Calu3 (cell line): ENCODE measurements around the gene ALPK1. TPM values are rescaled to one million over a fixed set of nuclear protein-coding genes. Genes with fewer than 3 reads are reported as not detected.
"Not testable (repeated sequence)": the region's sequence is repeated elsewhere in the genome, so short reads cannot be mapped to it uniquely, and the experiment has no call there.

Source experiments
- BruUV-seq: library from RNA; stranded (reverse); fragments of 400-500 nt; replicated peaks from 2 replicates; lab custom pipeline; 2021; lab: Mats Ljungman, UMichigan
- CTCF ChIA-PET: fragments of 300-600 bp; sonication (Branson Sonifier 250); formaldehyde crosslinking; loops from one replicate; lab custom pipeline; 2022; ENCODE audit warnings: antibody characterized with exemption; lab: Charles Lee
- DNase-seq: peaks from one replicate; pipeline ENCODE4 v3.0.0; 2022
- H3K27ac Mint-ChIP-seq: one replicate; pipeline ENCODE4 v1.8.0; 2022; ENCODE audit warnings: mixed read lengths; ENCODE audit not compliant: unreplicated experiment
- H3K27me3 Mint-ChIP-seq: one replicate; pipeline ENCODE4 v1.8.0; 2022; ENCODE audit warnings: mixed read lengths; ENCODE audit not compliant: unreplicated experiment
- H3K36me3 Mint-ChIP-seq: one replicate; pipeline ENCODE4 v1.8.0; 2022; ENCODE audit warnings: mild to moderate bottlenecking, moderate library complexity, mixed read lengths; ENCODE audit not compliant: insufficient read depth, unreplicated experiment
- H3K4me1 Mint-ChIP-seq: one replicate; pipeline ENCODE4 v1.8.0; 2022; ENCODE audit warnings: mild to moderate bottlenecking, low read depth, mixed read lengths; ENCODE audit not compliant: unreplicated experiment
- H3K4me3 Mint-ChIP-seq: one replicate; pipeline ENCODE4 v1.8.0; 2022; ENCODE audit warnings: mild to moderate bottlenecking, low read depth, moderate library complexity, mixed read lengths; ENCODE audit not compliant: unreplicated experiment
- H3K9me3 Mint-ChIP-seq: one replicate; pipeline ENCODE4 v1.8.0; 2022; ENCODE audit warnings: low read depth, mixed read lengths; ENCODE audit not compliant: unreplicated experiment
- intact Hi-C: fragments of 100-400 bp; cut with micrococcal nuclease; formaldehyde crosslinking; loops from one replicate; pipeline ENCODE4 v1.10.0; 2022; ENCODE audit not compliant: unreplicated experiment
- total RNA-seq: library from RNA; stranded (reverse); gene quantifications from 2 replicates; pipeline ENCODE4 v1.2.3, GENCODE V29; 2022
- TF ChIP-seq, protein P1 (sequence below): fragments of 200-600 bp; IDR thresholded peaks from one replicate; pipeline ENCODE4 v1.8.0; 2022; ENCODE audit warnings: antibody characterized with exemption; ENCODE audit not compliant: unreplicated experiment

The ALPK1 gene
- total RNA-seq, 1 experiment from 2014 or later: 17.1 TPM

DNA sequence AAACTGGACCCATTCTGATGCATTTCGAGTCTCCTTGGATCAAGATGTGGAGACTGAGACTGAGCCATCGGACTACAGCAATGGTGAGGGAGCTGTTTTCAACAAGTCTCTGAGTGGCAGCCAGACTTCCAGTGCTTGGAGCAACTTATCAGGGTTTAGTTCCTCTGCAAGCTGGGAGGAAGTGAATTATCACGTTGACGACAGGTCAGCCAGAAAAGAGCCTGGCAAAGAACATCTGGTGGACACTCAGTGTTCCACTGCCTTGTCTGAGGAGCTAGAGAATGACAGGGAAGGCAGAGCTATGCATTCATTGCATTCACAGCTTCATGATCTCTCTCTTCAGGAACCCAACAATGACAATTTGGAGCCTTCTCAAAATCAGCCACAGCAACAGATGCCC lies 134.0 kb downstream of the ALPK1 start:
- BruUV-seq: no TSS peak
- Mint-ChIP-seq H3K27me3 (no peaks in the 10 kb centered on the region), H3K4me3 (no peak overlapping the region), H3K9me3 (no peaks in the 10 kb centered on the region), H3K36me3 (no peaks in the 10 kb centered on the region), H3K4me1 (no peaks in the 10 kb centered on the region), H3K27ac (no peak overlapping the region)
- intact Hi-C loops: no loop called here
- CTCF ChIA-PET: no interaction called here
- TF ChIP-seq, protein P1, sequence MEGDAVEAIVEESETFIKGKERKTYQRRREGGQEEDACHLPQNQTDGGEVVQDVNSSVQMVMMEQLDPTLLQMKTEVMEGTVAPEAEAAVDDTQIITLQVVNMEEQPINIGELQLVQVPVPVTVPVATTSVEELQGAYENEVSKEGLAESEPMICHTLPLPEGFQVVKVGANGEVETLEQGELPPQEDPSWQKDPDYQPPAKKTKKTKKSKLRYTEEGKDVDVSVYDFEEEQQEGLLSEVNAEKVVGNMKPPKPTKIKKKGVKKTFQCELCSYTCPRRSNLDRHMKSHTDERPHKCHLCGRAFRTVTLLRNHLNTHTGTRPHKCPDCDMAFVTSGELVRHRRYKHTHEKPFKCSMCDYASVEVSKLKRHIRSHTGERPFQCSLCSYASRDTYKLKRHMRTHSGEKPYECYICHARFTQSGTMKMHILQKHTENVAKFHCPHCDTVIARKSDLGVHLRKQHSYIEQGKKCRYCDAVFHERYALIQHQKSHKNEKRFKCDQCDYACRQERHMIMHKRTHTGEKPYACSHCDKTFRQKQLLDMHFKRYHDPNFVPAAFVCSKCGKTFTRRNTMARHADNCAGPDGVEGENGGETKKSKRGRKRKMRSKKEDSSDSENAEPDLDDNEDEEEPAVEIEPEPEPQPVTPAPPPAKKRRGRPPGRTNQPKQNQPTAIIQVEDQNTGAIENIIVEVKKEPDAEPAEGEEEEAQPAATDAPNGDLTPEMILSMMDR: no peak
- DNase-seq: no peak

DNA sequence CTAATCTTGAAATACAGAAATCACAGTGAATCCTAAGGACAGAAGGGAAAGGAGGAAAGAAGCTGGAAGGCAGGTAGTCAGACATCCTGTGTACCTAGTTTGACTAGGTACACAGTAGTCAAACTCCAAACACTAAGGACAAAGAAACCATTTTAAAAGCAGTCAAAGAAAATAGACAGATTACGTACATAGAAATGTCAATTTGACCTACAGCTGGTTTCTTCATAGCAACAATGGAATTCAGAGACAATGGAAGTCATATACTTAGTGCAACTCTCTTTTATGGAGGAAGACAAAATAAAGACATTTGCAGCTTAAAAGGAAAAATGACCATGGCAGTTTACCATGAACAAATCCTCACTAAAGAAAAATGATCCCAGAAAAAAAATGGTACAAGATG lies 139.8 kb downstream of the ALPK1 start:
- no TSS peak for BruUV-seq
- DNase-seq: no peak
- intact Hi-C loops: no loop called here

DNA sequence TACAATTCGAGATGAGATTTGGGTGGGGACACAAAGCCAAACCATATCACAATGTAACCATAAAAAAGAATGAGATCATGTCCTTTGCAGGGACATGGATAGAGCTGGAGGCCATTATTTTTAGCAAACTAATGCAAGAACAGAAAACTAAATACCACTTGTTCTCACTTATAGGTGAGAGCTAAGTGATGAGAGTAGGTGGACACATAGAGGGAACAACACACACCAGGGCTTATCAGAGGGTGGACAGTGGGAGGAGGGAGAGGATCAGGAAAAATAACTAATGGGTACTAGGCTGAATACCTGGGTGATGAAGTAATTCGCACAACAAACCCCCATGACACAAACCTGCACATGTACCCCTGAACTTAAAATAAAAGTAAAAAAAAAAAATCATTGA lies 145.1 kb downstream of the ALPK1 start:
- H3K36me3 Mint-ChIP-seq, BruUV-seq, H3K4me3 Mint-ChIP-seq, H3K27me3 Mint-ChIP-seq, H3K4me1 Mint-ChIP-seq, H3K9me3 Mint-ChIP-seq, intact Hi-C loops, H3K27ac Mint-ChIP-seq, DNase-seq: not testable (repeated sequence)
- CTCF ChIA-PET: interaction anchor here (0.6 kb wide), 1 partner anchor 322 kb away, joined by 9 read pairs; no protein-coding TSS in a partner anchor

More for the DNA sequence above, 139.8 kb downstream of the ALPK1 start:
- CTCF ChIA-PET: interaction anchor here (0.6 kb wide), 1 partner anchor 11 kb away, joined by 3 read pairs; no protein-coding TSS in a partner anchor
- Mint-ChIP-seq H3K4me1 (no peaks in the 10 kb centered on the region), H3K27ac (no peak overlapping the region), H3K9me3 (no peaks in the 10 kb centered on the region), H3K4me3 (no peak overlapping the region), H3K27me3 (no peaks in the 10 kb centered on the region), H3K36me3 (no peaks in the 10 kb centered on the region)
- TF ChIP-seq, protein P1: no peak

DNA sequence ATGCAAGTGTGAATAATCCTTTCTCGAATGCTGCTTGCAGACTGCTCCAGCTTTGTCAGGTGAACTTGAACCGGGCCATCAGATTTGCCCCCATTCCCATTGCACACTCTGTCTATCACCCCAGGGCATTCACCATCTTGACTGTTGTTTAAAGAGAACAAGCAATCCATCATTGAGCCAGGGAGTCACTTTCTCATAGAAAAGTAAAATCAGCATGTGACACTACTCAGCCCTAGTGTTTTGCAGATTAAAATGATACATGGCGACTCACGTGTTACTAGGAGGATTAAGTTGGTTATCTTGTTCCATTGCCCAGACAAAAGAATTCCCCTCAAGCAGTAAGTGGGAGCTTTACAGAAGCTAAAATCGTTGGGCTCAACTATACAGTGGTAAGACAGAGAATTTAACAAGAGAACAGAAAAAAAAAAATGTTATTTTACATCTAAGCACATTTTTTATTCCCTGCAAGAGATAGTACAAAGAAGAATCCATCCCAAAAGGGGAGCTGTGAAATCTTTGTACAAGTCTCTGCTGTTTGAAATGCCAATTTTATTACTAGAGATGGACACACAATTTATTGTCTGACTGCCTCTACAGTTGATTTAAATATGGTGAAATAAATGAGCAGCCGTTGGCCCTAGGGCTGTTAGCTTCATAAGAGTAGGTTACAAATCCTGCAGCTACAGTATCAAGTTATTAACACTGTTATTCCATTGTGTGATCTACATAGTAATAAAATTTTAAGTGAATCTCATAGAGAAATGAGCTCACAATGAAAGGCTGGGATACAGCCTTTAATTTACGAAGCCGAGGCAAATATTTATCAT lies 151.3 kb downstream of the ALPK1 start:
- intact Hi-C loops: no loop called here
- H3K4me3 Mint-ChIP-seq: no peak overlapping the region
- no peaks in the 10 kb centered on the region for H3K27me3 Mint-ChIP-seq
- no peaks in the 10 kb centered on the region for H3K36me3 Mint-ChIP-seq
- TF ChIP-seq, protein P1: no peak
- CTCF ChIA-PET: no interaction called here
- H3K9me3 Mint-ChIP-seq: no peaks in the 10 kb centered on the region
- no peak overlapping the region for H3K27ac Mint-ChIP-seq
- no TSS peak for BruUV-seq
- no peaks in the 10 kb centered on the region for H3K4me1 Mint-ChIP-seq
- DNase-seq: no peak

DNA sequence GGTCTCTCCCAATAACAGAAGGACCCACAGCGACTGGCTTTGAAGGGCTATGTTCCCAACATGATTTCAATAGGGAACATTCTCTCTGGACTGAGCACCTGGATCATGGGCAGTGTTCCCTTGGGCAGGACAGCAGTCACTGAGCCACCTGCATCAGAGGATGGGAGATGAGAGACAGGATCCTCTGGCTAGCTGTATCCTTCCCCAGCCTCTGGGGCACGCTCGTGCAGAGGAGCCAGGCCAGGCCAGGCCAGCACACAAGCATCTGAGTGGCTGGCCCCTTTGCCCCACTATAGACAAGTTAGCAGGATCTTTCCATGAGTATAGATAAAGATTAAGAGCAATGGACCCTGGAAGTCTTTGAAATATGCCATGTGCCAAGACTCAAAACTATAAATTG lies 152.5 kb downstream of the ALPK1 start:
- Mint-ChIP-seq H3K27ac (no peak overlapping the region), H3K36me3 (no peaks in the 10 kb centered on the region), H3K9me3 (no peaks in the 10 kb centered on the region), H3K27me3 (no peaks in the 10 kb centered on the region), H3K4me3 (no peak overlapping the region), H3K4me1 (no peaks in the 10 kb centered on the region)
- no TSS peak for BruUV-seq
- DNase-seq: no peak
- CTCF ChIA-PET: no interaction called here
- TF ChIP-seq, protein P1: no peak
- intact Hi-C loops: no loop called here
